Lung microvascular endothelial cell (primary cell): ENCODE measurements around the gene ARID3C. TPM values are rescaled to one million over a fixed set of nuclear protein-coding genes. Genes with fewer than 3 reads are reported as not detected.
A peak's percentile ranks its signal among the peaks of the same experiment; 100 is the strongest.

Experiments
- DNase-seq, 2 donors: peaks; one replicate each; pipeline versions ENCODE4 v3.0.0 to v3.0.0-alpha.2; 2010; ENCODE audit warnings: low read depth in 2 of 2
- total RNA-seq: library from RNA; depleted of rRNA; stranded (reverse); fragments of >200 nt; gene quantifications from 2 replicates; pipeline ENCODE4 v1.2.1, GENCODE V29; 2014

Gene ARID3C
- total RNA-seq, 1 donor from 2014 or later, result 0.20 TPM

- DNase-seq, result no peak
These were observed 880 bp downstream of the ARID3C start for GRCh38 chr9:34627716-34628655.

- DNase-seq, result no peak
These were observed 3.7 kb downstream of the ARID3C start for GRCh38 chr9:34625186-34625486.

DNA sequence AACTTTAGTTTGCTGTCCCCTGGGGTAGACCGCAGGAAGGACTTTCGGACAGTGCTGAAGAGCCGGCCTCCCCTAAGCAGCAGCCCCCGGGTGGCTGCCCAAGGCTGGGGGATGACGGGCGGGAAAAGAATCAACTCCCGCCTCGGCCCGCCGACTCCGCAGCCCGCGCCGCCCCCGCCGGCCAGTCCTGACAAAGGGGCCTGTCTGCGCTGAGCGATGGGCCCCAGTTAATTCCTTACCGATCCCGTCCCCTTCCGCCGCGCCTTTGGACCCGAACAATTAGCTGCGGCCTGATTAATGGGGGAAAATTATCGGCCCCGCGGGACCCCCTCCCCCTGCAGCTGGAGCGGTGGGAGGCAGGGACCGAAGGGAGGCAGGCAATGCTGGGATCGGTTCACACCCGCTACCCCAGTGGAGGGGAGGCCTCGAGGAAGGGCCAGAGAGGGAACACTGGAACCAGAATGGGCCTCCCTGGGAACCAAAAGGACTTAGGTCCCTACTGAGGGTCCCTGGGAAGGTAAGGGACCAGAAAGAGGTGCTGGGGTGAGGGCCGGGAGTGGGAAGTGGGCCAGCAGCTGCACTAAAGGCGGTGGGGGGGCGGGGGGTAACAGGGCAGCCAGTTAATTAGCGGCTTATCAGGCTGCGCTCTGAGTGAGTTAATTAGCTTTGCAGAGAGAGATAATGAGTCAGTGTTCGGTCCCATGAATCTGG, 4.2 kb downstream of the ARID3C start:
- no peak for DNase-seq

GRCh38 chr9:34623374-34624235, 5.3 kb downstream of the ARID3C start:
- DNase-seq, result no peak

DNA sequence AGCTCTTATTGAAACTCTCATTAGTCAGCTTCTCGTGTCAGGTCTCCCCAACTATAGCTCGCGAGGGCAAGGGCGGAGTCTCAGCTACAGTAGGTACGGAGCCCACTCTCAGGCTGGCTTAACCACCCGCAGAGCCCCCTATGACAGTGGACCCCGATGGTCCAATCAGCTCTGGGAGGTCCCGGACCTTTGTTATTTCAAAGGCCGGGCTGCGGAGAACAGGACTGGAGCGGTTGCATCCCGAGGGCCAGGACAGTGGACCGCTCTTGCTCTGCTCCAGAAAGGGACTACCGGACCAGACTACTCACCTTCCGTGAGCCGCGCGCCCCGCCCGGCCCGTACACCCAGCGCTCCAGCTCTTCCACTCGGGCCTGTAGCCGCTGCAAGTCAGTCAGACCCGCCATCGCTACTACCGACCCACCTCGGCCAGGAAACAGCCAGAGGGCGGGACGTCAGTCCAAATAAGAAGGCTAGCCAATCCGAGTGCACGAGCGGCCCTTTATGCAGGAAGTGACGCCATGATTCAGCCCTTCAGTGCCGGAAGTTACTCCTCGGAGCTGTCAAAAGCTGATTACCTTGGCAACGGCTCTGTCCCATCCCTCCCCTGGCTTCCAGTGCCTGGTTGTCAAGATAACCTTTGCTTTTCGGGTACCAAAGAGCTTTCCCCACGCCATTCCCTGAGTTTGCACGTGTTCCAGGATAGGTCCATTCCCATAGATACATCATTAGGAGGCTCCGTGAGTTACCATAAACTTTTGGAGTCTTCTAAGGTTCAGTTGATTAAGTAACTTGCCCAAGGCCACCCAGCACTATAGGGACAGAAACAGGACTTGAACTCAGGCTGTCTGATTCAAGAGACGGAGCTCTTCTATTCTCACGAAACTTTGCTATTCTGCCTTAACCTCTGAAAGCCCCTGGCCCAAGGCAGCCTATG, 8.5 kb downstream of the ARID3C start, which contains the start of gene DCTN3:
Gene DCTN3 (minus strand): TSS at position 435 of the 934 bp plus-strand sequence. CDS start 31 bp downstream, at position 404.
- peak; percentile 95 to 96 for DNase-seq

DNA sequence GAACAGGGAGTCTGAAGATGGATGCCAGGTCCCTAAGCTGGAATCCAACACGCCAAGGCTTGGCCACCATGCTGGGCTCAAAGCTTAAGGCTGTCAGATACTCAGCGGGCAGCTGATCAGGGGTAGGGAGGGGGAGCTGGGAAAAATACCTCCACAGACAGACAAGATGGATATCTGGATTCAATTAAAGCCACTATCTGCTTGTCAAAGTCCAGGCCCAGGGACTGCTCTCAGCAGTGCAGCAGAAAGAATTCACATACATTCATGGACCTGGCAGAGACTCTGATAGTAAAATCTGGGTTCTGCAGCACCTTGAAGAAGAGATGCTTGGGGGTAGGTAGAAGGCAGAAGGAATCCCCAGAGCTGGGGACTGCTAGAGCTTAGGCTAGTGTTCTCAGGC, 13.7 kb downstream of the ARID3C start:
- no peak for DNase-seq

DNA sequence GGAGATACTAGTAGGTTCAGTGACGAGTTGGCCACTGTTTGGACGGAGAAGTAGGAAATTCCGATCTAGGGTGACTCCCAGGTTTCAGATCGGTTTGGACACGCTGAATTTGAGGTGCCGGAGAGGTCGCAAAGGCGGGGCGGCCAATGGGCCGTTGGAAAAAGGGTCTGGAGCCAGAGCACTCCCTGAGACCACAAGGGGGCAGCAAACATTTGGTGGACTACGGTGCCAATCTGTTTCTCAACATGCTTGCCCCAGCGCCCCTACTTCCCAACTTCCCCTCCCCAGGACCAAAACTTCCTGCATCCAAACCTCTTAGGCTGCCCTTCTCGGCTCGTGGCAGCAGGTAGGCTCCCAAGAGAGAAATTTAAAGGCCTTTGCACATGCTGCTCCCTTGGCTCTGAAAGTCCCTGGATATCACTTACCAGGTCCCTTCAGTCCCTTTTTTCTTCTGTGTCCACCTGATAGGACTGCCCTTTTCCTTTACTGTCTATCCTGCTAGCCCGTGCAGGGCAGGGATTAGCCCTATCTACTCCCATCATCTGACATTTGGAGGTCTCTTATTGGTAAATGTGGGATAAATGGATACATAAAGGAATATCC, 16.0 kb downstream of the ARID3C start:
- DNase-seq, result peak; percentile 78 to 82

GRCh38 chr9:34611811-34612787, 16.8 kb downstream of the ARID3C start, which contains the start of gene RPP25L:
RPP25L (minus strand) TSS chr9:34612097; CDS start chr9:34611296, 801 bp downstream.
- peak; percentile 86 to 88 for DNase-seq

GRCh38 chr9:34611251-34611810, 17.5 kb downstream of the ARID3C start:
- no peak for DNase-seq

GRCh38 chr9:34610434-34611206, 18.2 kb downstream of the ARID3C start:
- DNase-seq, result no peak

DNA sequence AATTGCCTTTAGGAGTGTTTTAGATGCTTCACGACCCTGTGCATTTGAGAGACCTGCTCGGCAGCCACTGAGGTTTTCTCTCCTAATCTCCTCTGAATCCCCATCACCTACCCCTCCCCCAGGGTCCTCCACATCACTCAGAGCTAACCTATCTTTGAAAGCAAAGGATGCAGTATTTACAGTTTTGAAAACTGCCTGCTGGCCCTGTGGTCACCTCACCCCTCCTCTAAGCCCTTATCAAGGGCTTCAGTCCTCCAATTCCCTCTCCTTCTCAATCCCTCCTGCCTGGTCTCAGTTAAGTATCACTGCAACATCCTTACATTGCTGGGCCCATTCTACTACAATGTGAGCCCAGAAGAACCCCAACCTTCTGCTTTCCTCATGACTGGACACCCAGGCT, 21.5 kb downstream of the ARID3C start:
- DNase-seq, result no peak

DNA sequence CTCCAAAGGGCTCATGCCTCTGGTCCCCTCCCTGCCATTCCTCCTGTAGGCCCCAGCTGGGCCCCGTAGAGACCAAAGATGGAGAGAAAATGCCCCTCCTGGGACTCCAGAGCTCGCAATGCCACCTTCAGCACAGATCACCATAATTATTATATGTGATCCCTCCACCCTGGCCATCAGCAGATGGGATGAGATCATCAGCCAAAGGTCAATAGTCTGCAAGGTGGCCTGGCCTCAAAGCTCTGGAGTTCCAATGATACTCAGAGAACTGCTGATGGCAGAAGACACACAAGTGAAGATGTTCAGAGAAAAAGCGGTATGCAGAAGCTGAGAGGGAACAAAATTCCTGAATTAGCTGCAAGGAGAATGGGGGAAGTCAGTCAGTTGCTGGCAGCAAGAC, 22.0 kb downstream of the ARID3C start:
- DNase-seq, result no peak

- no peak for DNase-seq
These were observed 22.7 kb downstream of the ARID3C start for GRCh38 chr9:34606190-34606589.

GRCh38 chr9:34603610-34604231, 25.1 kb downstream of the ARID3C start:
- DNase-seq, result peak; percentile 73 to 74

DNA sequence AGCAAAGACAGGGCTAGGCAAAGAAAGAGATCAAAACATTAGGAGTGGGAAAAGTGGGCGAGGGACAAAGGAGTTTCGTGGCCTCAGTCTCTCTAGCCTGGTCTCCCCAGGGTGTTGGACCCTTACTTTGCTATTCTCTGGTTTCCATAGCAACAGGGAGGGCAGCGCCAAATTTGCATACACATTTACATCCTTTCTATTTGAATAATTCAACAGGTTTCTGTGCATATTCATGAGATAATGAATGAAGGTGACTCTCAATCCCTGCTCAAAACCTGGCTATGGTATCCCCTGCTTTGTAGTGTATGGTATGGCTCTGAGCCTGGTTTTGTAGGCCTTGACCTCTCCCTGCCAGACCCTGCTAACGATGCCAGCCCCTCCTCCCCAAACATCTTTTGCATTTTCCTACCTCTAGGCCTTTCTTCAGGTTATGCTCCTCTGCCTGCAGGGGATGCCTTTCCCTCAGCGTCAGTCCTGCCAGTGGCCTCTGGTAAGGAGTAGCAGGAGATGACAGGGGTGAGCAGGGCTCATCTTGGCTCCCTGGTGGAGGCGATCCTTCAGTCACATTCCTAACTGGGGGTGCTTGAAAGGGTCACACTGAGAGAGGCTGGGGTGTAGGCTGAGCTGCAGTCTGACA, 26.8 kb downstream of the ARID3C start:
- no peak for DNase-seq

DNA sequence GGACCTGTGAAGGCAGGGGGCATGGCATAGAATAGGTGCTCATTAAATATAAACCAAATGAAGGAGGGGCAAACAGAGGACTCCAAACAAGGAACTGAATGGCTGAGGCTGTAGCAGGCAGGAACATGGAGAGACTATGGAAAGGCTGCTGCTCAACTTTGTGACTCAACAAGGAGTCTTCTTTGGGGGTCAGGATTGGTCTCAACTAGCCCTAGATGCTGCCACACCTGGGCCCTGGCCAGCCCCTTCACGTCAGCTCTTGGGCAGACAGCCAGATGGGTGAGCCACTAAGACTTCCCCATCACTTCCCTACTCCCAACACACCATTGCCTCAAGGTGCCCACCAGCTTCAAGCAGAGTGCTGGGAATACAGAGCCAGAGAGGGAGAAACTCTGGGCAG, 28.0 kb downstream of the ARID3C start:
- no peak for DNase-seq

GRCh38 chr9:34599546-34599945, 29.3 kb downstream of the ARID3C start:
- no peak for DNase-seq
